Endothelial cell of umbilical vein (primary cell): ENCODE measurements around the gene CREM. TPM values are rescaled to one million over a fixed set of nuclear protein-coding genes. Genes with fewer than 3 reads are reported as not detected.
A peak's percentile ranks its signal among the peaks of the same experiment; 100 is the strongest.

Experiments
- BruUV-seq: library from RNA; stranded (reverse); fragments of 400-500 nt; replicated peaks from 2 replicates; lab custom pipeline; 2021; lab: Mats Ljungman, UMichigan
- CTCF ChIA-PET: fragments of 300-600, 350-600 bp; sonication (Branson Sonifier 250); formaldehyde crosslinking; loops from one replicate; lab custom pipeline; 2021; ENCODE audit warnings: antibody characterized with exemption, inconsistent platforms; lab: Charles Lee
- POLR2A ChIA-PET: fragments of 300-600, 350-600 bp; sonication (Branson Sonifier 250); formaldehyde crosslinking; loops from one replicate; lab custom pipeline; 2021; ENCODE audit warnings: antibody characterized with exemption, inconsistent platforms; lab: Charles Lee
- DNase-seq: peaks from one replicate; pipeline ENCODE4 v3.0.0-alpha.2; 2011; ENCODE audit warnings: low read depth, low spot score
- FAIRE-seq: peaks from 2 replicates; lab custom pipeline; 2011; peaks lifted over from hg19 to GRCh38; lab: Jason Lieb, UNC
- H2AFZ ChIP-seq: 2 replicates; pipeline ENCODE4 v1.6.0; 2012; ENCODE audit warnings: low read depth, low read length, control low read depth, inconsistent platforms
- H3K27ac ChIP-seq: 2 replicates; pipeline ENCODE4 v1.5.1; 2011; ENCODE audit warnings: low read depth, mild to moderate bottlenecking, control low read depth, low read length, moderate library complexity; ENCODE audit not compliant: insufficient read depth
- H3K27me3 ChIP-seq, 2 experiments: 2 replicates each; pipeline versions ENCODE4 v1.6.0 to v1.6.1; 2011; ENCODE audit warnings: low read length in 2 of 2, mixed read lengths in 1 of 2; ENCODE audit not compliant: control insufficient read depth in 2 of 2, insufficient read depth in 2 of 2
- H3K36me3 ChIP-seq, 2 experiments: 2 replicates in 1 of 2; 3 replicates in 1 of 2; pipeline ENCODE4 v1.5.1; 2011; ENCODE audit warnings: low read length in 2 of 2, mild to moderate bottlenecking in 1 of 2, moderate library complexity in 1 of 2; ENCODE audit not compliant: control insufficient read depth in 2 of 2, insufficient read depth in 2 of 2; ENCODE audit errors: extremely low read depth in 1 of 2
- H3K4me1 ChIP-seq: 3 replicates; pipeline ENCODE4 v1.5.1; 2011; ENCODE audit warnings: mild to moderate bottlenecking, low read length; ENCODE audit not compliant: control insufficient read depth, insufficient read depth; ENCODE audit errors: extremely low read depth
- H3K4me2 ChIP-seq: 2 replicates; pipeline ENCODE4 v1.6.1; 2011; ENCODE audit warnings: low read length, control low read depth, mixed read lengths; ENCODE audit not compliant: insufficient read depth
- H3K4me3 ChIP-seq, 3 experiments: fragments of 200-600 bp in 1 of 3; sonication (generic), shearing (Covaris generic) in 1 of 3; replicated peaks in 1 of 3; 2 replicates each; pipeline ENCODE4 v1.5.1; 2011 to 2016; ENCODE audit warnings: control low read depth in 3 of 3, low read length in 3 of 3, mild to moderate bottlenecking in 2 of 3, inconsistent platforms in 1 of 3, low read depth in 1 of 3, moderate library complexity in 1 of 3; ENCODE audit not compliant: insufficient read depth in 1 of 3
- H3K79me2 ChIP-seq: 2 replicates; pipeline ENCODE4 v1.6.0; 2012; ENCODE audit warnings: low read length, inconsistent platforms; ENCODE audit not compliant: control insufficient read depth, insufficient read depth
- H3K9ac ChIP-seq: replicated peaks from 2 replicates; pipeline ENCODE3; 2011; ENCODE audit warnings: low read length, control low read depth; ENCODE audit not compliant: insufficient read depth; ENCODE audit errors: extremely low read depth
- H3K9me1 ChIP-seq: replicated peaks from 3 replicates; pipeline ENCODE4 v1.6.0; 2011; ENCODE audit warnings: mild to moderate bottlenecking, low read length; ENCODE audit not compliant: control insufficient read depth, insufficient read depth; ENCODE audit errors: extremely low read depth
- H3K9me3 ChIP-seq: replicated peaks from 2 replicates; pipeline ENCODE4 v1.5.1; 2012; ENCODE audit warnings: low read length, inconsistent platforms; ENCODE audit not compliant: control insufficient read depth, insufficient read depth
- H4K20me1 ChIP-seq: replicated peaks from 2 replicates; pipeline ENCODE3; 2011; ENCODE audit warnings: mild to moderate bottlenecking, low read length; ENCODE audit not compliant: control insufficient read depth, insufficient read depth; ENCODE audit errors: extremely low read depth
- EZH2 ChIP-seq: IDR thresholded peaks from 2 replicates; pipeline ENCODE4 v1.6.1; 2012; ENCODE audit warnings: borderline replicate concordance, low read depth, mild to moderate bottlenecking, moderate library complexity, low read length, inconsistent platforms; ENCODE audit not compliant: severe bottlenecking
- GATA2 ChIP-seq: IDR thresholded peaks from 2 replicates; pipeline ENCODE4 v1.7.0; 2011; ENCODE audit warnings: low read depth, mild to moderate bottlenecking, moderate library complexity, mixed read lengths, low read length; ENCODE audit not compliant: insufficient read length, insufficient read depth
- JUN ChIP-seq: IDR thresholded peaks from 2 replicates; pipeline ENCODE4 v1.6.1; 2011; ENCODE audit warnings: borderline replicate concordance, low read depth; ENCODE audit not compliant: insufficient read length, insufficient read depth
- MYC ChIP-seq: IDR thresholded peaks from one replicate; pipeline ENCODE4 v1.6.1; 2011; ENCODE audit warnings: mild to moderate bottlenecking, low read depth, low read length
- POLR2A ChIP-seq: IDR thresholded peaks from 2 replicates; pipeline ENCODE4 v1.6.1; 2012; ENCODE audit warnings: low read depth, mild to moderate bottlenecking, control low read depth, low read length
- POLR2AphosphoS5 ChIP-seq: IDR thresholded peaks from 2 replicates; pipeline ENCODE4 v1.6.1; 2012; ENCODE audit warnings: low read depth, mild to moderate bottlenecking, control low read depth, low read length, moderate library complexity; ENCODE audit not compliant: insufficient read depth
- dilution Hi-C: fragments of 300-500 bp; cut with MboI; formaldehyde crosslinking; loops from one replicate; pipeline ENCODE4 v1.15.0; 2019; ENCODE audit warnings: low sequenced_read_pairs; ENCODE audit not compliant: extremely low pct_ligation_motif_present
- intact Hi-C: fragments of 100-400 bp; cut with micrococcal nuclease; formaldehyde crosslinking; loops from one replicate; pipeline ENCODE4 v1.10.0; 2022
- polyA plus RNA-seq, 4 experiments: library from polyadenylated mRNA; depleted of rRNA in 3 of 4; stranded (reverse) in 3 of 4; unstranded in 1 of 4; fragments of >200 nt; gene quantifications; 2 replicates each; pipeline versions ENCODE4 v1.2.1 to v1.2.3, GENCODE V29; 2011 to 2012; ENCODE audit warnings: missing spikeins in 1 of 4
- total RNA-seq: library from RNA; stranded (reverse); gene quantifications from 2 replicates; pipeline ENCODE4 v1.2.3, GENCODE V29; 2021
- TF ChIP-seq, protein P1 (sequence below), 2 donors: IDR thresholded peaks; 1 replicate in 1 of 2; 2 replicates in 1 of 2; pipeline ENCODE4 v1.5.1; 2011; ENCODE audit warnings: low read length in 2 of 2, mild to moderate bottlenecking in 2 of 2, moderate library complexity in 2 of 2, control low read depth in 1 of 2, inconsistent platforms in 1 of 2, low read depth in 1 of 2; ENCODE audit not compliant: insufficient read depth in 1 of 2; ENCODE audit errors: extremely low read depth in 1 of 2
- TF ChIP-seq, protein P2 (sequence below): IDR thresholded peaks from 2 replicates; pipeline ENCODE4 v1.6.1; 2011; ENCODE audit not compliant: insufficient read depth, insufficient read length

CREM gene
- total and polyA plus RNA-seq, 2 donors (not counting 3 experiments of a cell fraction or from before 2014, with no cell fraction given) = 35.5 to 39.8 TPM

DNA sequence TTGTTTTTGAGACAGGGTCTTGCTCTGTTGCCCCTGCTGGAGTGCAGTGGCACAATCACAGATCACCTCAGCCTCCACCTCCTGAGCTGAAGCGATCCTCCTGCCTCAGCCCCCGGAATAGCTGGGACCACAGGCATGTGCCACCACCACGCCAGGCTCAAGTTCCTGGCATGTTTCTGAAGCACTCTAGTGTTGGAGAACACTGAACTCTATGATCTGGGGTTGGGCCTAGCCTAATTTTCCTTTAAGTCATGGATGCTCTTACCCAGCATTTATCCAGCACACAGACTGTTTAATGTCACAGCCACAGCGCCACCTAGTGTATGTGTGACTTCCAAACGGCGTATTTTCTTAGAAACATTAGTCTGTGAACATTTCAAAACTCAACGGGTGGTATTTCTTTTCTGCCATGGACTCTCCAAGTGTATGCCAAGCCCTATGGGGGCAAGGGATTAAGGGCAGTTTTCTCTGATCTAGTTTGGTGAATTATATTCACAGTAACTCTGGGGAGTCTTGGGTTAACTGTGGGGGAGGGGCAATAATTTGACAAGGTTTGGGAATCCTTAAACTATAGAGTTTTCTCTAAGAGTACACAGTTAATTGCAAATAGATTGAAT, 91.8 kb downstream of the CREM start:
- dilution Hi-C loops = loop anchor here (25.0 kb wide), 1 partner anchor 106 kb away; no protein-coding TSS in a partner anchor
- no peak overlapping the region for H3K27ac ChIP-seq
- H4K20me1 ChIP-seq = no peaks in the 10 kb centered on the region
- peaks cover 3% of the 10 kb centered on the region for H3K4me1 ChIP-seq
- peak; percentile 89 for FAIRE-seq
- H3K4me3 ChIP-seq = no peak overlapping the region
- H3K79me2 ChIP-seq = no peaks in the 10 kb centered on the region
- intact Hi-C loops = loop anchor here (1.0 to 10.0 kb wide), 6 partner anchors 22 to 551 kb away; partner anchors contain the start of genes CREM and PARD3
- H3K36me3 ChIP-seq = no peaks in the 10 kb centered on the region
- no peak overlapping the region for H3K9ac ChIP-seq
- TF ChIP-seq POLR2A = no peak
- TF ChIP-seq MYC = no peak
- TF ChIP-seq, protein P1, sequence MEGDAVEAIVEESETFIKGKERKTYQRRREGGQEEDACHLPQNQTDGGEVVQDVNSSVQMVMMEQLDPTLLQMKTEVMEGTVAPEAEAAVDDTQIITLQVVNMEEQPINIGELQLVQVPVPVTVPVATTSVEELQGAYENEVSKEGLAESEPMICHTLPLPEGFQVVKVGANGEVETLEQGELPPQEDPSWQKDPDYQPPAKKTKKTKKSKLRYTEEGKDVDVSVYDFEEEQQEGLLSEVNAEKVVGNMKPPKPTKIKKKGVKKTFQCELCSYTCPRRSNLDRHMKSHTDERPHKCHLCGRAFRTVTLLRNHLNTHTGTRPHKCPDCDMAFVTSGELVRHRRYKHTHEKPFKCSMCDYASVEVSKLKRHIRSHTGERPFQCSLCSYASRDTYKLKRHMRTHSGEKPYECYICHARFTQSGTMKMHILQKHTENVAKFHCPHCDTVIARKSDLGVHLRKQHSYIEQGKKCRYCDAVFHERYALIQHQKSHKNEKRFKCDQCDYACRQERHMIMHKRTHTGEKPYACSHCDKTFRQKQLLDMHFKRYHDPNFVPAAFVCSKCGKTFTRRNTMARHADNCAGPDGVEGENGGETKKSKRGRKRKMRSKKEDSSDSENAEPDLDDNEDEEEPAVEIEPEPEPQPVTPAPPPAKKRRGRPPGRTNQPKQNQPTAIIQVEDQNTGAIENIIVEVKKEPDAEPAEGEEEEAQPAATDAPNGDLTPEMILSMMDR (IDR thresholded peaks at IDR 0.05; ENCODE audit: extremely low read depth in 1 of 2, insufficient read depth in 1 of 2, low read depth in 1 of 2, low read length in 2 of 2) = peak; percentile 62 to 80
- peak overlapping the region; percentile 37 for H3K4me2 ChIP-seq
- H2AFZ ChIP-seq = peak overlapping the region; percentile 48
- H3K9me3 ChIP-seq = no peaks in the 10 kb centered on the region
- DNase-seq = peak; percentile 86
- no peaks in the 10 kb centered on the region for H3K9me1 ChIP-seq
- CTCF ChIA-PET = interaction anchor here (1.0 to 7.4 kb wide), 15 partner anchors 9 to 224 kb away, joined by 3 to 103 read pairs (median 6); partner anchors contain the start of gene CREM
- BruUV-seq = TSS peak; percentile 34
- H3K27me3 ChIP-seq = no peaks in the 10 kb centered on the region
- POLR2A ChIA-PET = no interaction called here

DNA sequence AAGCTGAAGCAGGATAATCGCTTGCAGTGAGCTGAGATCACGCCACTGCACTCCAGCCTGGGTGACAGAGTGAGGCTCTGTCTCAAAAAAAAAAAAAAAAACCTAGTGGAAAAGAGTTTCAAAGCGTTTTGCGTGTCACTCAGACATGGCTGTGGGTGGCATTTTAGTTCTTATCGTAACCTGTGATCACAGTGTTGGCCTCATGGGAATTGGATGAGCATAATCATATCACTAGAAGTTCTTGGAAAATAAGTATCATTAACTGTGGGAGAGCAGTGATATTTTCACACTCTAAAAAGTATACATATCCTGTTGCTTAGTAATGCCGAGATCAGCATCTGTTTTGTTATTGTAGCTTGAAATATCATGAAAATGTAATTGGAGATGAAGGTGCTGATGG, 92.6 kb downstream of the CREM start:
- no TSS peak for BruUV-seq
- Histone ChIP-seq H3K9me1 (no peaks in the 10 kb centered on the region), H3K4me3 (no peak overlapping the region), H4K20me1 (no peaks in the 10 kb centered on the region), H3K36me3 (no peaks in the 10 kb centered on the region), H2AFZ (no peak overlapping the region), H3K4me2 (no peak overlapping the region), H3K4me1 (peaks cover 3% of the 10 kb centered on the region), H3K27ac (no peak overlapping the region), H3K9ac (no peak overlapping the region), H3K27me3 (no peaks in the 10 kb centered on the region), H3K9me3 (no peaks in the 10 kb centered on the region), H3K79me2 (no peaks in the 10 kb centered on the region)
- dilution Hi-C loops = loop anchor here (25.0 kb wide), 1 partner anchor 107 kb away; no protein-coding TSS in a partner anchor
- ChIA-PET CTCF (interaction anchor here (1.0 to 7.4 kb wide), 7 partner anchors 13 to 225 kb away, joined by 3 to 103 read pairs (median 10); partner anchors contain the start of gene CREM), POLR2A (no interaction called here)
- TF ChIP-seq JUN (no peak), MYC (no peak), POLR2AphosphoS5 (no peak), GATA2 (no peak), EZH2 (no peak), POLR2A (no peak)
- TF ChIP-seq, protein P2, sequence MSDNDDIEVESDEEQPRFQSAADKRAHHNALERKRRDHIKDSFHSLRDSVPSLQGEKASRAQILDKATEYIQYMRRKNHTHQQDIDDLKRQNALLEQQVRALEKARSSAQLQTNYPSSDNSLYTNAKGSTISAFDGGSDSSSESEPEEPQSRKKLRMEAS = no peak
- TF ChIP-seq, protein P1 (IDR thresholded peaks at IDR 0.05; ENCODE audit: extremely low read depth in 1 of 2, insufficient read depth in 1 of 2, low read depth in 1 of 2, low read length in 2 of 2) = no peak
- intact Hi-C loops = loop anchor here (2.0 to 10.0 kb wide), 3 partner anchors 22 to 552 kb away; partner anchors contain the start of gene PARD3
- no peak for FAIRE-seq
- no peak for DNase-seq
